ENCODE data around the gene PMS1.
"Not testable (repeated sequence)": the region's sequence is repeated elsewhere in the genome, so short reads cannot be mapped to it uniquely, and the experiment has no call there.

Gene PMS1

GRCh38 chr2:189783927-189784867, at the start of gene PMS1, which contains the start of gene ORMDL1:
PMS1 (plus strand) TSS chr2:189784450; CDS start chr2:189791810, 7,360 bp downstream.
ORMDL1 (minus strand) TSS chr2:189784339; CDS start chr2:189782595, 1,744 bp downstream.
- peak; percentile 94 to 96 for DNase-seq (ENCODE audit: low read depth in 2 of 2)

GRCh38 chr2:189751080-189751658, 33.1 kb upstream of the PMS1 start:
- no peak for DNase-seq (ENCODE audit: low read depth in 2 of 2)

- no peak for DNase-seq (ENCODE audit: low read depth in 2 of 2)
These were observed 27.8 kb upstream of the PMS1 start for GRCh38 chr2:189756311-189756952.

- DNase-seq (ENCODE audit: low read depth in 2 of 2) = not testable (repeated sequence)
These were observed 24.1 kb upstream of the PMS1 start for GRCh38 chr2:189760154-189760553.

GRCh38 chr2:189762229-189762550, 22.1 kb upstream of the PMS1 start:
- DNase-seq (ENCODE audit: low read depth in 2 of 2) = no peak

GRCh38 chr2:189762551-189763298, 21.5 kb upstream of the PMS1 start, which contains the start of gene OSGEPL1:
OSGEPL1 (minus strand) TSS chr2:189762792; CDS start chr2:189761640, 1,152 bp downstream.
- DNase-seq (ENCODE audit: low read depth in 2 of 2) = peak; percentile 86 to 88

GRCh38 chr2:189763908-189764661, 20.2 kb upstream of the PMS1 start:
- DNase-seq (ENCODE audit: low read depth in 2 of 2) = no peak

GRCh38 chr2:189770590-189771322, 13.5 kb upstream of the PMS1 start:
- DNase-seq (ENCODE audit: low read depth in 2 of 2) = no peak

GRCh38 chr2:189772212-189772611, 12.0 kb upstream of the PMS1 start:
- no peak for DNase-seq (ENCODE audit: low read depth in 2 of 2)

- DNase-seq (ENCODE audit: low read depth in 2 of 2) = no peak
These were observed 2.0 kb upstream of the PMS1 start for GRCh38 chr2:189782221-189782671.

- no peak for DNase-seq (ENCODE audit: low read depth in 2 of 2)
These were observed 761 bp upstream of the PMS1 start for GRCh38 chr2:189783451-189783926.

GRCh38 chr2:189791338-189792042, 7.2 kb downstream of the PMS1 start:
- no peak for DNase-seq (ENCODE audit: low read depth in 2 of 2)

GRCh38 chr2:189794310-189794709, 10.1 kb downstream of the PMS1 start:
- DNase-seq (ENCODE audit: low read depth in 2 of 2) = no peak

GRCh38 chr2:189797902-189798301, 13.7 kb downstream of the PMS1 start:
- DNase-seq (ENCODE audit: low read depth in 2 of 2) = no peak

GRCh38 chr2:189798312-189799029, 14.2 kb downstream of the PMS1 start:
- DNase-seq (ENCODE audit: low read depth in 2 of 2) = no peak

GRCh38 chr2:189799030-189799331, 14.7 kb downstream of the PMS1 start:
- DNase-seq (ENCODE audit: low read depth in 2 of 2) = no peak

- no peak for DNase-seq (ENCODE audit: low read depth in 2 of 2)
These were observed 15.3 kb downstream of the PMS1 start for GRCh38 chr2:189799531-189799930.

GRCh38 chr2:189802396-189802912, 18.2 kb downstream of the PMS1 start:
- DNase-seq (ENCODE audit: low read depth in 2 of 2) = no peak

GRCh38 chr2:189803431-189803830, 19.2 kb downstream of the PMS1 start:
- DNase-seq (ENCODE audit: low read depth in 2 of 2) = no peak

Measured in stimulated activated CD8-positive, alpha-beta memory T cell treated with anti-CD3 and anti-CD28 coated beads, Interleukin-15, amount 100 ng/mL, for 48 hours (primary cell).